CD4-positive, alpha-beta T cell treated with Interleukin-6 for 4 hours (primary cell): ENCODE data around the gene BABAM2.

ENCODE experiments used
- DNase-seq: peaks from one replicate; pipeline ENCODE4 v3.0.0-alpha.2; 2020; ENCODE audit warnings: mixed read lengths

BABAM2 gene

GRCh38 chr2:28338046-28338817 lies 447.7 kb downstream of the BABAM2 start:
- DNase-seq = no peak

GRCh38 chr2:28338831-28339321 lies 448.3 kb downstream of the BABAM2 start:
- no peak for DNase-seq

- no peak for DNase-seq
Measured at GRCh38 chr2:28339516-28340175, 449.1 kb downstream of the BABAM2 start.

- no peak for DNase-seq
Measured at GRCh38 chr2:28340312-28341202, 450.0 kb downstream of the BABAM2 start.

GRCh38 chr2:28341208-28341891 lies 450.8 kb downstream of the BABAM2 start:
- no peak for DNase-seq

GRCh38 chr2:28342081-28342967 lies 451.8 kb downstream of the BABAM2 start:
- no peak for DNase-seq

GRCh38 chr2:28343184-28343942 lies 452.8 kb downstream of the BABAM2 start:
- no peak for DNase-seq

- no peak for DNase-seq
Measured at GRCh38 chr2:28343971-28344715, 453.6 kb downstream of the BABAM2 start.

- DNase-seq = no peak
Measured at GRCh38 chr2:28344756-28345373, 454.3 kb downstream of the BABAM2 start.

GRCh38 chr2:28345619-28346018 lies 455.1 kb downstream of the BABAM2 start:
- no peak for DNase-seq

- no peak for DNase-seq
Measured at GRCh38 chr2:28346587-28346986, 456.1 kb downstream of the BABAM2 start.

GRCh38 chr2:28347193-28347592 lies 456.7 kb downstream of the BABAM2 start:
- no peak for DNase-seq

GRCh38 chr2:28347596-28347995 lies 457.1 kb downstream of the BABAM2 start:
- no peak for DNase-seq

GRCh38 chr2:28348149-28348567 lies 457.6 kb downstream of the BABAM2 start:
- DNase-seq = peak; percentile 53

GRCh38 chr2:28348921-28349320 lies 458.4 kb downstream of the BABAM2 start:
- DNase-seq = no peak

GRCh38 chr2:28349546-28350165 lies 459.1 kb downstream of the BABAM2 start:
- DNase-seq = no peak

GRCh38 chr2:28350196-28350595 lies 459.7 kb downstream of the BABAM2 start:
- no peak for DNase-seq

GRCh38 chr2:28350791-28351285 lies 460.3 kb downstream of the BABAM2 start:
- no peak for DNase-seq

GRCh38 chr2:28351621-28352020 lies 461.1 kb downstream of the BABAM2 start:
- DNase-seq = no peak
